ENCODE results near the gene UTP25.
"Not testable (repeated sequence)": the region's sequence is repeated elsewhere in the genome, so short reads cannot be mapped to it uniquely, and the experiment has no call there.

The UTP25 gene

GRCh38 chr1:209901211-209901610 is 73.4 kb downstream of the UTP25 start:
- no peak for TF ChIP-seq CTCF (IDR thresholded peaks at IDR 0.05)
- no peaks in the 10 kb centered on the region for H3K36me3 Mint-ChIP-seq (ENCODE audit: low read depth)
- no peaks in the 10 kb centered on the region for H3K4me1 Mint-ChIP-seq
- no peak overlapping the region for H3K4me3 Mint-ChIP-seq
- no peak for DNase-seq
- no peak overlapping the region for H3K27ac Mint-ChIP-seq
- H3K9me3 Mint-ChIP-seq: no peaks in the 10 kb centered on the region
- H3K27me3 Mint-ChIP-seq (ENCODE audit: low read depth, poor library complexity): peaks cover 7% of the 10 kb centered on the region

GRCh38 chr1:209904774-209905173 is 77.0 kb downstream of the UTP25 start:
- H3K27ac Mint-ChIP-seq; H3K9me3 Mint-ChIP-seq; H3K36me3 Mint-ChIP-seq (ENCODE audit: low read depth); H3K4me3 Mint-ChIP-seq; DNase-seq; H3K4me1 Mint-ChIP-seq: not testable (repeated sequence)
- peaks cover 10% of the 10 kb centered on the region for H3K27me3 Mint-ChIP-seq (ENCODE audit: low read depth, poor library complexity)
